Keratinocyte (primary cell): ENCODE results near the gene LHX6.

Source experiments
- EZH2 ChIP-seq: IDR thresholded peaks from one replicate; pipeline ENCODE4 v1.6.1; 2012; ENCODE audit warnings: inconsistent platforms, mild to moderate bottlenecking, low read length, moderate library complexity
- TF ChIP-seq, protein P1 (sequence below), 3 experiments: IDR thresholded peaks in 1 of 3; conservative IDR thresholded peaks in 1 of 3; optimal IDR thresholded peaks in 1 of 3; 2 replicates in 2 of 3; 3 replicates in 1 of 3; pipeline versions ENCODE3 to v1.5.1; 2011; ENCODE audit warnings: low read length in 3 of 3, mild to moderate bottlenecking in 3 of 3, moderate library complexity in 2 of 3, control low read depth in 1 of 3, inconsistent platforms in 1 of 3; ENCODE audit not compliant: insufficient read depth in 2 of 3; ENCODE audit errors: extremely low read depth in 1 of 3

DNA sequence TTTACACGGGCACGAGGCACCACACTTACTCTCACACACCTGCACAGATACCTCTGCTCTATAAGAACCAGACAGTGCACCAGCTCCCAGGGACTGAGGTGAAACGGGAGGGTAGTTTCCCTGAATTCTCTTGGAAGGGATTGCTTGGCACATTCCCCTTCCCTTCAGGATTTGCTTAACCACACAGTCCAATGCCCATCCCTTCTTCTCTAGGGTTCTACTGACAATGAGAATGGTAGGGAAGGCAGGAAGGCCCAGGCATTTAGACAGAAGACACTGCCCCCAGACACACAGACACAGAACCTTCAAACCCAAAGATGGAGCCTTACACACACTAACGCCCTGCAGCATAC is 704 bp upstream of the LHX6 start:
- TF ChIP-seq, protein P1, sequence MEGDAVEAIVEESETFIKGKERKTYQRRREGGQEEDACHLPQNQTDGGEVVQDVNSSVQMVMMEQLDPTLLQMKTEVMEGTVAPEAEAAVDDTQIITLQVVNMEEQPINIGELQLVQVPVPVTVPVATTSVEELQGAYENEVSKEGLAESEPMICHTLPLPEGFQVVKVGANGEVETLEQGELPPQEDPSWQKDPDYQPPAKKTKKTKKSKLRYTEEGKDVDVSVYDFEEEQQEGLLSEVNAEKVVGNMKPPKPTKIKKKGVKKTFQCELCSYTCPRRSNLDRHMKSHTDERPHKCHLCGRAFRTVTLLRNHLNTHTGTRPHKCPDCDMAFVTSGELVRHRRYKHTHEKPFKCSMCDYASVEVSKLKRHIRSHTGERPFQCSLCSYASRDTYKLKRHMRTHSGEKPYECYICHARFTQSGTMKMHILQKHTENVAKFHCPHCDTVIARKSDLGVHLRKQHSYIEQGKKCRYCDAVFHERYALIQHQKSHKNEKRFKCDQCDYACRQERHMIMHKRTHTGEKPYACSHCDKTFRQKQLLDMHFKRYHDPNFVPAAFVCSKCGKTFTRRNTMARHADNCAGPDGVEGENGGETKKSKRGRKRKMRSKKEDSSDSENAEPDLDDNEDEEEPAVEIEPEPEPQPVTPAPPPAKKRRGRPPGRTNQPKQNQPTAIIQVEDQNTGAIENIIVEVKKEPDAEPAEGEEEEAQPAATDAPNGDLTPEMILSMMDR (optimal IDR thresholded peaks at IDR 0.05 in 1 of 3, IDR thresholded peaks at IDR 0.05 in 1 of 3, conservative IDR thresholded peaks at IDR 0.05 in 1 of 3; ENCODE audit: extremely low read depth in 1 of 3, insufficient read depth in 2 of 3, low read length in 3 of 3), result no peak
- TF ChIP-seq EZH2, result no peak
